Measurements from ENCODE around the gene TEX101.
A peak's percentile ranks its signal among the peaks of the same experiment; 100 is the strongest.

The TEX101 gene

DNA sequence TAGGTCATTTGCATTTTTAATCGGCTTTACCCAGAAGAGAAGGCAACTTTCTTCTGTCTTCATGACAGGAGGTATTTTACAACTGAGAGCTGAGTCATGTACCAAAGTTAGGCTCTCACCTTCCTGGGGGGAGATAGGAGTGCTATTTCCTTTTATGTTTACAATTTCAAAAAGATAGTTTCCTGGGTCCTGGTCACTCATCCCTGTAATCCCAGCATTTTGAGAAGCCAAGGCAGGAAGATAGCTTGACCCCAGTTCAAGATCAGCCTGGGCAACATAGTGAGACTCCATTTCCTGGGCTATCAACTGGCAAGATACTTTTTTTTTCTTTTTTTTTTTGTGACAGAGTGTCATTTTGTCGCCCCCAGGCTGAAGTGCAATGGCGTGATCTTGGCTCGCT, 43.1 kb downstream of the TEX101 start:
- TF ChIP-seq CTCF (conservative IDR thresholded peaks at IDR 0.05; ENCODE audit: low read depth): no peak
- CTCF ChIA-PET: interaction anchor here (0.7 to 1.0 kb wide), 2 partner anchors 9 to 25 kb away, joined by 6 to 7 read pairs; no protein-coding TSS in a partner anchor
- H3K27ac ChIP-seq: no peak overlapping the region
- DNase-seq (ENCODE audit: low spot score): no peak
- POLR2A ChIA-PET (ENCODE audit: low non-redundant PET): no interaction called here

- ChIA-PET POLR2A (ENCODE audit: low non-redundant PET) (no interaction called here), CTCF (interaction anchor here (0.5 to 2.5 kb wide), 3 partner anchors 13 to 1022 kb away, joined by 3 to 6 read pairs (median 4); no protein-coding TSS in a partner anchor)
- TF ChIP-seq CTCF (conservative IDR thresholded peaks at IDR 0.05; ENCODE audit: low read depth): no peak
Measured at GRCh38 chr19:43460362-43461016, 45.8 kb downstream of the TEX101 start.

GRCh38 chr19:43461303-43461702, 46.6 kb downstream of the TEX101 start:
- TF ChIP-seq CTCF (conservative IDR thresholded peaks at IDR 0.05; ENCODE audit: low read depth): no peak
- POLR2A ChIA-PET (ENCODE audit: low non-redundant PET): no interaction called here
- CTCF ChIA-PET: interaction anchor here (1.5 to 2.5 kb wide), 2 partner anchors 14 to 59 kb away, joined by 4 to 6 read pairs; no protein-coding TSS in a partner anchor
- H3K27ac ChIP-seq: no peak overlapping the region
- DNase-seq (ENCODE audit: low spot score): no peak

More at GRCh38 chr19:43460362-43461016, 45.8 kb downstream of the TEX101 start:
- no peak for DNase-seq (ENCODE audit: low spot score)
- H3K27ac ChIP-seq: no peak overlapping the region

- no peak overlapping the region for H3K27ac ChIP-seq
- POLR2A ChIA-PET (ENCODE audit: low non-redundant PET): no interaction called here
- TF ChIP-seq CTCF (conservative IDR thresholded peaks at IDR 0.05; ENCODE audit: low read depth): no peak
- CTCF ChIA-PET: no interaction called here
- no peak for DNase-seq (ENCODE audit: low spot score)
Measured at GRCh38 chr19:43462383-43462782, 47.7 kb downstream of the TEX101 start.

DNA sequence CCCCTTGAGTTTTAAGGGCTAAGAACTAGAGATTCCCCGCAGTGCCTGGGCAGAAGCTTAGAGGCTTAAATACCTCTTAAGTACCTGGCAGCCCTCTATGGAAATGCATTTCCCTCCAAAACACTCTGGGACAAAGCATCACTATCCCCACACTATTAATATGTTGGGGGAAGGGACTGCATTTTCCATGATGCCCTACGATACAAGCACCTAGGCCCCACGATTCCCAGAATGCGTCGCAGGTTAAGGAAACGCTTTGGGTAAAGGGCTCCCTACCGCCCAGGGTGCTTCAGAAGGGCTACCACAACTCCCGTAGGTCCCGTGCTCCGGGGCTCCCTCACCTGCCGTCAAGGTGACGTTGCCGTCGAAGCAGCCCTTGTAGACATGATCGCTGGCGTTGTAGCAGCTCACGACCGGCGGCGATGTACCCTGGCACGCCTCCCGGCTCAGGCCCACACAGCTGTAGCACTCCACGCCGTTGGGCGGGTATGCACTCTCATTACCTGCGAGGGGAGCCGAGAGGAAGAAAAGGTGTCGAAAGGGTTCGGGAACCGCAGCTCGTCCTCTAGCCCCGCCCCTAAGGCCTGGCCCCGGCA, 48.2 kb downstream of the TEX101 start:
- no peak for DNase-seq (ENCODE audit: low spot score)
- H3K27ac ChIP-seq: peak overlapping the region; percentile 89
- ChIA-PET POLR2A (ENCODE audit: low non-redundant PET) (interaction anchor here (0.5 to 0.6 kb wide), 2 partner anchors 9 to 171 kb away, joined by 6 to 9 read pairs; no protein-coding TSS in a partner anchor), CTCF (interaction anchor here (1.3 kb wide), 1 partner anchor 16 kb away, joined by 6 read pairs; no protein-coding TSS in a partner anchor)
- TF ChIP-seq CTCF (conservative IDR thresholded peaks at IDR 0.05; ENCODE audit: low read depth): no peak

GRCh38 chr19:43463381-43464133, 48.9 kb downstream of the TEX101 start:
- POLR2A ChIA-PET (ENCODE audit: low non-redundant PET): interaction anchor here (0.5 to 0.6 kb wide), 3 partner anchors 9 to 170 kb away, joined by 3 to 9 read pairs (median 6); no protein-coding TSS in a partner anchor

More at GRCh38 chr19:43463381-43464133, 48.9 kb downstream of the TEX101 start:
- H3K27ac ChIP-seq: peak overlapping the region; percentile 89
- CTCF ChIA-PET: interaction anchor here (1.3 kb wide), 1 partner anchor 17 kb away, joined by 6 read pairs; no protein-coding TSS in a partner anchor
- DNase-seq (ENCODE audit: low spot score): peak; percentile 98
- no peak for TF ChIP-seq CTCF (conservative IDR thresholded peaks at IDR 0.05; ENCODE audit: low read depth)
